Measurements from ENCODE around the gene KCNQ1OT1. TPM values are rescaled to one million over a fixed set of nuclear protein-coding genes. Genes with fewer than 3 reads are reported as not detected.

The KCNQ1OT1 gene
- total RNA-seq, 2 donors from 2014 or later: 0.26 to 0.35 TPM

- no peak for ATAC-seq (replicated peaks in 1 of 2)
- H3K36me3 Mint-ChIP-seq (ENCODE audit: insufficient read depth in 2 of 2): no peaks in the 10 kb centered on the region
- H3K27me3 Mint-ChIP-seq (ENCODE audit: low read depth): no peaks in the 10 kb centered on the region
- H3K4me3 Mint-ChIP-seq: no peak overlapping the region
- H3K27ac Mint-ChIP-seq: no peak overlapping the region
- DNase-seq: no peak
- no peaks in the 10 kb centered on the region for H3K9me3 Mint-ChIP-seq
- no peaks in the 10 kb centered on the region for H3K4me1 Mint-ChIP-seq (ENCODE audit: low read depth)
Measured at GRCh38 chr11:2579315-2580060, 120.3 kb downstream of the KCNQ1OT1 start.

GRCh38 chr11:2578929-2579270, 120.9 kb downstream of the KCNQ1OT1 start:
- ATAC-seq (replicated peaks in 1 of 2) (no peak), DNase-seq (no peak)
- H3K27ac Mint-ChIP-seq: no peak overlapping the region
- no peak overlapping the region for H3K4me3 Mint-ChIP-seq
- no peaks in the 10 kb centered on the region for H3K4me1 Mint-ChIP-seq (ENCODE audit: low read depth)
- no peaks in the 10 kb centered on the region for H3K36me3 Mint-ChIP-seq (ENCODE audit: insufficient read depth in 2 of 2)
- H3K9me3 Mint-ChIP-seq: no peaks in the 10 kb centered on the region
- H3K27me3 Mint-ChIP-seq (ENCODE audit: low read depth): no peaks in the 10 kb centered on the region

GRCh38 chr11:2577991-2578928, 121.5 kb downstream of the KCNQ1OT1 start:
- Mint-ChIP-seq H3K27me3 (ENCODE audit: low read depth) (no peaks in the 10 kb centered on the region), H3K4me3 (no peak overlapping the region), H3K36me3 (ENCODE audit: insufficient read depth in 2 of 2) (no peaks in the 10 kb centered on the region), H3K9me3 (no peaks in the 10 kb centered on the region), H3K4me1 (ENCODE audit: low read depth) (no peaks in the 10 kb centered on the region), H3K27ac (no peak overlapping the region)
- DNase-seq: no peak
- no peak for ATAC-seq (replicated peaks in 1 of 2)

GRCh38 chr11:2577031-2577990, 122.5 kb downstream of the KCNQ1OT1 start:
- no peaks in the 10 kb centered on the region for H3K9me3 Mint-ChIP-seq
- no peak overlapping the region for H3K27ac Mint-ChIP-seq
- H3K4me1 Mint-ChIP-seq (ENCODE audit: low read depth): no peaks in the 10 kb centered on the region
- no peaks in the 10 kb centered on the region for H3K27me3 Mint-ChIP-seq (ENCODE audit: low read depth)
- ATAC-seq (replicated peaks in 1 of 2): no peak
- H3K36me3 Mint-ChIP-seq (ENCODE audit: insufficient read depth in 2 of 2): no peaks in the 10 kb centered on the region
- no peak overlapping the region for H3K4me3 Mint-ChIP-seq
- DNase-seq: no peak

- H3K4me3 Mint-ChIP-seq: no peak overlapping the region
- H3K36me3 Mint-ChIP-seq (ENCODE audit: insufficient read depth in 2 of 2): no peaks in the 10 kb centered on the region
- H3K27me3 Mint-ChIP-seq (ENCODE audit: low read depth): no peaks in the 10 kb centered on the region
- H3K9me3 Mint-ChIP-seq: no peaks in the 10 kb centered on the region
- DNase-seq (no peak), ATAC-seq (replicated peaks in 1 of 2) (no peak)
- H3K4me1 Mint-ChIP-seq (ENCODE audit: low read depth): no peaks in the 10 kb centered on the region
- H3K27ac Mint-ChIP-seq: no peak overlapping the region
Measured at GRCh38 chr11:2576549-2576948, 123.2 kb downstream of the KCNQ1OT1 start.

- H3K4me3 Mint-ChIP-seq: no peak overlapping the region
- no peak overlapping the region for H3K27ac Mint-ChIP-seq
- H3K9me3 Mint-ChIP-seq: no peaks in the 10 kb centered on the region
- ATAC-seq (replicated peaks in 1 of 2) (no peak), DNase-seq (no peak)
- H3K4me1 Mint-ChIP-seq (ENCODE audit: low read depth): no peaks in the 10 kb centered on the region
- no peaks in the 10 kb centered on the region for H3K36me3 Mint-ChIP-seq (ENCODE audit: insufficient read depth in 2 of 2)
- no peaks in the 10 kb centered on the region for H3K27me3 Mint-ChIP-seq (ENCODE audit: low read depth)
Measured at GRCh38 chr11:2576111-2576510, 123.7 kb downstream of the KCNQ1OT1 start.

- Mint-ChIP-seq H3K27me3 (ENCODE audit: low read depth) (no peaks in the 10 kb centered on the region), H3K4me1 (ENCODE audit: low read depth) (no peaks in the 10 kb centered on the region), H3K27ac (no peak overlapping the region), H3K4me3 (no peak overlapping the region), H3K36me3 (ENCODE audit: insufficient read depth in 2 of 2) (no peaks in the 10 kb centered on the region), H3K9me3 (no peaks in the 10 kb centered on the region)
- DNase-seq (no peak), ATAC-seq (replicated peaks in 1 of 2) (no peak)
Measured at GRCh38 chr11:2575591-2576051, 124.2 kb downstream of the KCNQ1OT1 start.

GRCh38 chr11:2574553-2575535, 125.0 kb downstream of the KCNQ1OT1 start:
- no peak for ATAC-seq (replicated peaks in 1 of 2)
- Mint-ChIP-seq H3K9me3 (no peaks in the 10 kb centered on the region), H3K4me3 (no peak overlapping the region), H3K4me1 (ENCODE audit: low read depth) (no peaks in the 10 kb centered on the region), H3K27me3 (ENCODE audit: low read depth) (no peaks in the 10 kb centered on the region), H3K27ac (no peak overlapping the region), H3K36me3 (ENCODE audit: insufficient read depth in 2 of 2) (no peaks in the 10 kb centered on the region)
- DNase-seq: no peak

- no peak overlapping the region for H3K27ac Mint-ChIP-seq
- H3K4me1 Mint-ChIP-seq (ENCODE audit: low read depth): no peaks in the 10 kb centered on the region
- H3K36me3 Mint-ChIP-seq (ENCODE audit: insufficient read depth in 2 of 2): no peaks in the 10 kb centered on the region
- H3K27me3 Mint-ChIP-seq (ENCODE audit: low read depth): no peaks in the 10 kb centered on the region
- H3K9me3 Mint-ChIP-seq: no peaks in the 10 kb centered on the region
- ATAC-seq (replicated peaks in 1 of 2): no peak
- no peak overlapping the region for H3K4me3 Mint-ChIP-seq
- no peak for DNase-seq
Measured at GRCh38 chr11:2574043-2574552, 125.7 kb downstream of the KCNQ1OT1 start.

- no peak for DNase-seq
- H3K4me1 Mint-ChIP-seq (ENCODE audit: low read depth): no peaks in the 10 kb centered on the region
- H3K27me3 Mint-ChIP-seq (ENCODE audit: low read depth): no peaks in the 10 kb centered on the region
- H3K36me3 Mint-ChIP-seq (ENCODE audit: insufficient read depth in 2 of 2): no peaks in the 10 kb centered on the region
- ATAC-seq (replicated peaks in 1 of 2): no peak
- no peaks in the 10 kb centered on the region for H3K9me3 Mint-ChIP-seq
- H3K27ac Mint-ChIP-seq: no peak overlapping the region
- no peak overlapping the region for H3K4me3 Mint-ChIP-seq
Measured at GRCh38 chr11:2573240-2574042, 126.4 kb downstream of the KCNQ1OT1 start.

GRCh38 chr11:2572491-2573239, 127.1 kb downstream of the KCNQ1OT1 start:
- no peak overlapping the region for H3K27ac Mint-ChIP-seq

More at GRCh38 chr11:2572491-2573239, 127.1 kb downstream of the KCNQ1OT1 start:
- no peaks in the 10 kb centered on the region for H3K9me3 Mint-ChIP-seq
- H3K4me1 Mint-ChIP-seq (ENCODE audit: low read depth): no peaks in the 10 kb centered on the region
- no peak for DNase-seq
- H3K4me3 Mint-ChIP-seq: no peak overlapping the region
- no peak for ATAC-seq (replicated peaks in 1 of 2)
- no peaks in the 10 kb centered on the region for H3K36me3 Mint-ChIP-seq (ENCODE audit: insufficient read depth in 2 of 2)
- no peaks in the 10 kb centered on the region for H3K27me3 Mint-ChIP-seq (ENCODE audit: low read depth)
